Hematopoietic multipotent progenitor cell treated with erythropoietin and hydrocortisone succinate and interleukin-3 and kit ligand, for 8 days (in vitro differentiated cells): ENCODE results near the gene PDE3B.
"Not testable (repeated sequence)": the region's sequence is repeated elsewhere in the genome, so short reads cannot be mapped to it uniquely, and the experiment has no call there.

Experiments
- DNase-seq: peaks from one replicate; pipeline ENCODE4 v3.0.0-alpha.2; 2015

PDE3B gene

DNA sequence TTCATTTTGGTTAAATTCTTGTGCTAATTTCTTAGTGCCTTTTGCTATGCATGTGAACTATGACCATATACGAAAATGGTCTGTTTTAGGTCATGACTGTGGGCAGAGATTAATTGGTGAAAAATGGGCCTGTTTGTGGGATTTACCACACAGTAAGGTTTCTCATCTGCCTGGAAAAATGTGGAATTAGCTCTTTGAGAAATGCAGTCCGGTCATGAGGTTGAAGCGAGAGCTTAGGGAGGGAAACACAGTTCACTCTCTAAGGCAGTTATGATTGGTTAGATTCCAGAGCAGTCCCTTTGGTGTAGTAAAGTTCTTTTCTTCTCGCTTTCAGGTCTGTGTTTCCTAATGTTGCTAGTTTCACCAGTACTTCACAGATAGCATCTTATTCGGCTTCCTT is 1.2 kb upstream of the PDE3B start:
- DNase-seq, result no peak

DNA sequence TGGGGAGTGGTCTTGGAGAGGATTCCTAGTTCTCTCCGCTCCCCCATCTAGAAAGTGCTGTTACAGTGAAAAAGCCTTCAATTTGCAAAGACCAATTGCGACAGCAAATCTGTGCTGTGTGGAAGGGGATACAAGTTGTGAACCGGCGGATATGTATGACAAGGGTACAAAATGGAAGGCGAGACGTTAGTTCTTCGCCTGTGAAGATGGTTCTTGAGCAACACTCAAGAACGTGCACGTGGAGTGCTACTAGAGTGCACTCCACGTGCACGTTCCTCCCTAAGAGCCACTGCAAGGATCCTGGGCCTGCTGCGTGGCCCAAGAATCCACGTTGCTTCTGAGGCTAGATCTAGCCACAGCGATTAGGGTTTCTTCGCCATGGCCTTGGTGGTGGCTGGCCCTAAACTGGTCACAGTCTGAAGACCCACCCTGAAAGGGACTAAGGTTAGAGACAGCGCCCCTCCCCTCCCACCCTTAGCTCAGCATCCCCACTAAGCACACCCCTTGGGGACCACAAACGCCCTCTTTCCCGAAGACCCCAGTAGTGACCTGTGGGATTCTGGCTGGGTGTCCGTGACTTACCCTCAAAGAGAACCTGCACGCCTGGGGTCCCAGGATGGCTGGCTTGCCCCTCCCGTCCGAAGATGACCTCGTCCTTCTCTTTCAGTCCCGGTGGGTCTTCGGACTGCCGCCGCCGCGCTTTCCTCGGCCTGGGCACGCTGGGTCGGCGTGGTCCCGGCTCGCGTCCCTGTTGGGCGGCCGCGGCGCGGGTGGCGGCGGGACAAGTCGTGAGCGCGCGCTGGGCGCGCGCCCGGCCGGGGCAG is 519 bp upstream of the PDE3B start:
- DNase-seq, result no peak

DNA sequence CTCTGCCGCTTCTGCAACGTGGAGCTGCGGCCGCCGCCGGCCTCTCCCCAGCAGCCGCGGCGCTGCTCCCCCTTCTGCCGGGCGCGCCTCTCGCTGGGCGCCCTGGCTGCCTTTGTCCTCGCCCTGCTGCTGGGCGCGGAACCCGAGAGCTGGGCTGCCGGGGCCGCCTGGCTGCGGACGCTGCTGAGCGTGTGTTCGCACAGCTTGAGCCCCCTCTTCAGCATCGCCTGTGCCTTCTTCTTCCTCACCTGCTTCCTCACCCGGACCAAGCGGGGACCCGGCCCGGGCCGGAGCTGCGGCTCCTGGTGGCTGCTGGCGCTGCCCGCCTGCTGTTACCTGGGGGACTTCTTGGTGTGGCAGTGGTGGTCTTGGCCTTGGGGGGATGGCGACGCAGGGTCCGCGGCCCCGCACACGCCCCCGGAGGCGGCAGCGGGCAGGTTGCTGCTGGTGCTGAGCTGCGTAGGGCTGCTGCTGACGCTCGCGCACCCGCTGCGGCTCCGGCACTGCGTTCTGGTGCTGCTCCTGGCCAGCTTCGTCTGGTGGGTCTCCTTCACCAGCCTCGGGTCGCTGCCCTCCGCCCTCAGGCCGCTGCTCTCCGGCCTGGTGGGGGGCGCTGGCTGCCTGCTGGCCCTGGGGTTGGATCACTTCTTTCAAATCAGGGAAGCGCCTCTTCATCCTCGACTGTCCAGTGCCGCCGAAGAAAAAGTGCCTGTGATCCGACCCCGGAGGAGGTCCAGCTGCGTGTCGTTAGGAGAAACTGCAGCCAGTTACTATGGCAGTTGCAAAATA is 816 bp downstream of the PDE3B start:
- DNase-seq, result peak; percentile 33

DNA sequence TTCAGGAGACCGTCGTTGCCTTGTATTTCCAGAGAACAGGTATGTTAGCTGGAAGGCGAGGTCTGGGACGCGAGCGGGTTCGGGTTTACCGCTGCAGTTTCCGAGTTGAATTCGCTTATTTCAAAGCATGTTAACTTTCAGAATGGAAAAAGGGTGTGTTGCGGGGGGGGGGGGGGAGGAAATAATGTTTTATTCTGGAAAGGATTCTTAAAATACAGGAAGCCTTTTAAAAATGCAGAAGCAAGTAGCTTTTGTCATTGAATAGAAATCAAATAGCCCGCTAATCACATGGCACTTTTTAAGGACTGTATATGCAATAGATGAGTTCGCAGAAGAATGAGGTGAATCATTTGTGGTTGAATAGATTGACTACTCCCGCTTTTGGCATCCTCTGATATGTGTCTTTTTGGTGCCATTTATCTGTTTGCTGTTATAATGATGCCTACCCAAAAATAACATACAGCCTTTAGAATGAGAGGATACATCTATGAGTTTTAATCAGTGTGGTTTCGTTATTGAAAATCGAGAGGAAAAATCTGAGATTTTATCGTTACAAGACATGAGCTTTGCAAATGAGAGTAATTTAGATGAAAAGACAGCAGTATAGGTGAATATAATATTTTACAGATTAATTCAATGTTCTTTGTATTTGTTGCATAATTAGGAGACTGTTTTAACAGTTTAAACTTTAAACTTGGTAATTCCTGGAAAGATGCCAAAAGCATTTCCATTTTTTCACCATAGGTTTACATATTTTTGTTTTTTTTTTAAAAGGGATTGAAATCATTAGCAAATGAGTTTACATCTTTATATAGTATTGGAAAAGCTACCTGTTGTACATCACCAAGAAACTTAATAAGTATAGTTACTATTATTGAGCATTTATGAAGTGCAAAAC is 1.7 kb downstream of the PDE3B start:
- DNase-seq, result peak; percentile 70

DNA sequence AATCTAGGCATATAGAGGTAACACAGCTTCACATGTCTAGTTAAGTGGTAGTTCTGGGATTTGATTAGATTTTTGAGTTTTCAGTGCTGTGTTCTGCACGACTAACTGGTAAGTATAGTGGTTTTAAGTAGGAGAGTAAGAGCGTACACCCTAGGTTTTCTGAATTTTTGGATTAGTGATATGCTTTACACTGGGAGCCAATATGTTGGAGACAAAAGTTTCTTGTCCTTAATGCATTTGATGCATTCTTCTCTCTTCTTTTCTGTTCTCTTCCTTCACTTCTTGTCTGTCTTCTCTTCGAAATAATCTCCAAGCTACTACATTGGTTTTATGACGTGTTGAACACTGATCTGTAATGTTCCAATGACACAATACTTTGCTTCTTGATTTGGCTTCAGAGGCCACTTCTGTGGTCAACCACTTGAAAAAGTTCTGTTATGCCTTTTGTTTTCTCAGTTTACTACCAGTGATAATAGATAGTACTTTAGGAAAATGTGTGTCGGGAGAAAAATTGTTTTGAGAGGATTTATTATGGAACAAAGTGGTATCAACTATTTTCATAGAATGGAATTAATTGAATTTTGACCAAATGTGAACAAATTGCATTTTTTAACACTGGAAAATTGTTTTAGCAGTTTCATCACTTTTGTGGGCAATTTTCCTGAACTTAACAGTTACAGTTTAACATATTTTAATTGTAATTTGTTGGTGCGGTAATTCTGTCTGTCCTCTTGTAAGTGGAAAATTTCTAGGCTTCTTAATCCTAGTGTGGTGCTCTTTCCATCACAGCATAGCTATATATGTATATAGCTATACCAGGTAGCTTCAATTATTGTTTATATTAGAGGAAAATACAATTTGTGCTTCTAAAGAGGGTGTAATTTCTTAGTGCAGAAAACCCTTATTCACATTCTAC is 2.6 kb downstream of the PDE3B start:
- DNase-seq, result peak; percentile 19

DNA sequence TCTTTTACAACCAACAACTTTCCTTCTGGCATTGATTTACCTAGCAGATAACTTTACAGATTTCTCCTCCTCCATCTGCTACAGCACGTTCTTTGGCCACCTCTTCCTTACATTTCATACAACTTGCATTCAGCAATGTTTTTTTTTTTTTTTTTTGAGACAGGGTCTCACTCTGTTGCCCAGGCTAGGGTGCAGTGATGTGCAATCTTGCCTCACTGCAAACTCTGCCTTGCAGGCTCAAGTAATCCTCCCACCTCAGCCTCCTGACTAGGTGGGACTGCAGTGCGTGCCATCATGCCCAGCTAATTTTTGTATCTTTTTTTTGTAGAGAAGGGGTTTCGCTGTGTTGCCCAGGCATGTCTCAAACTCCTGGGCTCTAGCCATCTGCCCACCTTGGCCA is 6.5 kb downstream of the PDE3B start:
- DNase-seq, result no peak

DNA sequence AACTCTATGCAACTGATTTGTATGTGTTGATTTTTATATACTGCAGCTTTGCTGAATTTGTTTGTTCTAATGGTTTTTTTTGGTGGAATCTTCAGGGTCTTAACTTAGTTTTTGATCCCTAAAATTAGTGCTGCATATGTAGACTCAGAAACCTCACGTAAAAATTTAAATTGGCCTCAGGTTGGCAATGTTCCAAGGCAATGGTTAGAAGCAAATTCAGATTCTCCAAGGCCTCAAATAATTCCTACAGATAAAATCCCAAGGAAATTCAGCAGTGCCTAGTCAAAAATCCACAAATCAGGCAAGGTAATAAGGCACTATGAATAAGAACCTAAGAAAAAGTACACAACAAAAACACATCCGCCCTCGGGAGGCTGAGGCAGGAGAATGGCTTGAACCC is 9.5 kb downstream of the PDE3B start:
- no peak for DNase-seq

DNA sequence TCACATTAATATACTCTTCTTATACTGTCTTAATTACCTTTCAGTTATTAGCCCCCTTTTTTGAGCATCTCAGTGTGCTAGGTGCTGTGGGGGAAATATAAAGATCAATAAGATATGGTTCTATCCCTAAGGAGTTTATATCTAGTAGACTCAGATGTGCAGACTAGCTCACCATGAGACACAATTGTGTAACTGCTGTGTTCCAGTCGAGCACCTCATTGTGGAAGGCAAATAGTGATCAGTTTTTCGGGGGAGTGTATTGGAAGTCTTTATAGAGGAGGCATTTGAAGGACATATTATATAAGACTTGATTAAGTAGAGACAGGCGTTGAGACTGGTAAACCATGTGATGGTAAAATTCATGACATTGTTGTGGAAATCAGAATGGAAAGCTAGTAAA is 11.8 kb downstream of the PDE3B start:
- DNase-seq, result peak; percentile 18

DNA sequence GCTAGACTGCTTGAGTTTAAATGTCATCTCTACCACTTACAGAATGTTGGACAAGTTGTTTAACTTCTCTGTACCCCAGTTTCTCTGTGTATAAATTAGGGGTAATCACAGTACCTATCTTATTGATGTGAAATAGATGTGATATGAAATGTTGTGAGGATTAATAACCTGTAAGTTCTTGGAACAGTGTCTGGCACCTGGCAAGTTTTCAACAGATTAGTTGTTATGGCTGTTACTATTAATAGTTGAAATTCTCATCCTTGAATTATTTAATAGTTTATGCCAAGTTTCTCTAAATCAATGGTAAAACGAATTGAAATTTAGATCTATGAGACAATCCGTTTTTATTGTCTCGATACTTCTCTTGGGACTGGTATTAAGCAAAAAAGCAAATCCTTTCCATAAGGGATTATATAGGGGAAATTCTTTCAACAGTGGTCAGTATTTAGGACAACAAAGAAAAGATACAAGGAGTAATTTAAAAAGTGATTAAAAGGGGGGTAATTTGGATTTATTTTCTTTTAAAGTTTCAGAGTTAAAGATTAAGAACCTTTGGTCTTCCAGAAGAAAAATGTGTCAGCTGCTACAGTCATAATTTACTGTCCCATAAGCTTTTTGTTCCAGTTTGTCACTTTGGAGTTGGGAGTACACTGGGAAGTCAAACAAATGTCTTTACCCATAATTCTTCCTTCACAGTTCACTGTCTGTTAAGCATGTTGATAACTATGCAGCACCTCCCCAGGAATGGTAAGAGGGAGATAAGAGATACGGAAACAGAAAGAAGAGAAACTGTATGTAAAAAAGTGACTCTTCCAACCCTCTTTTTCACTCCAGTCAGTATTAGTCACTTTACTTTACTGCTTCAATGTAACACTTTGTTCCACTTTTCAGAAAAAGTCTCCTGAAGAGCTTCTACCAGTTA is 13.2 kb downstream of the PDE3B start:
- DNase-seq, result peak; percentile 93

DNA sequence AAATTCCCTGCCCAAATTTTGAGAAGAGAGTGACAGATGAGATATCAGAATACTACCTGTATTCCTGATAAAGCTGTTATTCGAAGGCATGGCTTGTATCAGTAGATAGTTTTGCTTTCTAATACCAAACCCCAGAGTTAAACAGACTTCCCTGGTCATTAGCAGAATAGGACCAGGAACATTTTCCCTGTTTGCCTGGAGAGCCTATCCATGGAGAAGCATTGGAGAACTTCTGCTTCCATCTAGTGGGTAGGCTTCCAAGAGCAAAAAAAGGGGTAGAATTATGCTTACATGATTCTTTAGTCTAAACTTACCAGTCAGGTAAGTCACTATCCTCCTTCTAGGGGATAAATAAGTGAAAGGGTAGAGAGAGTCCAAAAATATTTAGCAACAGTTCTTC is 14.2 kb downstream of the PDE3B start:
- DNase-seq, result peak; percentile 16

DNA sequence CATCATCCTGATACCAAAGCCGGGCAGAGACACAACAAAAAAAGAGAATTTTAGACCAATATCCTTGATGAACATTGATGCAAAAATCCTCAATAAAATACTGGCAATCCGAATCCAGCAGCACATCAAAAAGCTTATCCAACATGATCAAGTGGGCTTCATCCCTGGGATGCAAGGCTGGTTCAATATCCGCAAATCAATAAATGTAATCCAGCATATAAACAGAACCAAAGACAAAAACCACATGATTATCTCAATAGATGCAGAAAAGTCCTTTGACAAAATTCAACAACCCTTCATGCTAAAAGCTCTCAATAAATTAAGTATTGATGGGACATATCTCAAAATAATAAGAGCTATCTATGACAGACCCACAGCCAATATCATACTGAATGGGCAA is 21.3 kb downstream of the PDE3B start:
- DNase-seq, result not testable (repeated sequence)

DNA sequence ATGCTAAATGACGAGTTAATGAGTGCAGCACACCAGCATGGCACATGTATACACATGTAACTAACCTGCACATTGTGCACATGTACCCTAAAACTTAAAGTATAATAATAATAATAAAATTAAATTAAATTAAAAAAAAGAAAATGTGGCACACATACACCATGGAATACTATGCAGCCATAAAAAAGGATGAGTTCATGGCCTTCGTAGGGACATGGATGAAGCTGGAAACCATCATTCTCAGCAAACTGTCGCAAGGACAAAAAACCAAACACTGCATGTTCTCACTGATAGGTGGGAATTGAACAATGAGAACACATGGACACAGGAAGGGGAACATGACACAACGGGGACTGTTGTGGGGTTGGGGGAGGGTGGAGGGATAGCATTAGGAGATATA is 23.7 kb downstream of the PDE3B start:
- DNase-seq, result not testable (repeated sequence)

DNA sequence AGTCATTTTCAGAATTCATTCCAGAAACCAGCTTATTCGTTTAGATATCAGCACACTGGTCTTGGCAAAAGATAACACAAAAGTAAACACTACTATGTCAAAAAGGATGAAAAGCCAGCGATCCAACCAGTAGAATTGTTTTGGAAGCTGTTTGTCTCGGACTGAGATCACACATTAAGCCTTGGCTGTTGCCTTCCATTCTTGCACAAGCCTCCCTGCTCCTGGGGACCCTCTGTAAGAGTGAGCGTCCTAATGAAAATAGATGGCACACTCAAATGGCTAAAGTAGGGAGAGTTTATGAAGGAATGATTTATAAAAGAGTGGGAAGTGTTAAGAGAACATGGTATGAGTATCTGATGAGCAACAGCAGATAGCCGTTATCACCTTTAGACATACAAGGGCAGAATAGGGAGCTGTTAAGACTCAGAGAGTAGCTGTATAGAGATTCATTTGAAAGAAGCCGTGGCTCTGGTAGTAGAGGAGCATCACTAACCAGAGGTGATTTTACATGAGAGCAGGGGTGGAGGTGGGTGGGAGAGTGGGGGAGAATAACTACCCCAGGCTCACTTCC is 25.2 kb downstream of the PDE3B start:
- DNase-seq, result no peak

DNA sequence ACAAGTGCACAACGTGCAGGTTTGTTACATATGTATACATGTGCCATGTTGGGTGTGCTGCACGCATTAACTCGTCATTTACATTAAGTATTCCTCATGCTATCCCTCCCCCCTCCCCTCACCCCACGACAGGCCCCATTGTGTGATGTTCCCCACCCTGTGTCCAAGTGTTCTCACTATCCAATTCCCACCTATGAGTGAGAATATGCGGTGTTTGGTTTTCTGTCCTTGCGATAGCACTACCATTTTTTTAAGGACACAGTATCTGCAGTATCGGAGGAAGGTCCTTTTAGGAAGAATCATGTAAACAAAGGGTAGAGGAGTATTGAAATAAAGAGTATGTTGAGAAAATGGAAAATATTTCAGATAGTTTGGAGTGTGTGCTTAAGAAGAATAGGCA is 25.9 kb downstream of the PDE3B start:
- DNase-seq, result no peak

DNA sequence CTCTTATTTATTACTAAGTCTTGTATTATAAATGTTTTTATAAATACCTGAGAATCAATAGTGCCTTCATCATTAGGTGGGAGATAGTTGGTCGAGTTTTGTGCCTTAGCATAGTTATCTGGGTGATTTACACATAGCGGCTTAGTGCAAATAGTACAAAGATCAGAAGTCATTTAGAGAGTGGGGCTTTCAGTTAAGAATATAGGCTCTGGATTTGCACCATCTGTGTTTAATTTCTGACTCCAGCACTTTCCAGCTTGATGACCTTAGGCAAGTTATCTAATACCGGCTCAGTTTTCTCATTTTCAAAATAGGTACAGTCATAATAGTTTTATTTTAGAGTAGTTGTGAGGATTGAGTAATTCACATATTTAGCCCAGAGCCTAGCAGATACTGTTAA is 26.4 kb downstream of the PDE3B start:
- DNase-seq, result no peak

DNA sequence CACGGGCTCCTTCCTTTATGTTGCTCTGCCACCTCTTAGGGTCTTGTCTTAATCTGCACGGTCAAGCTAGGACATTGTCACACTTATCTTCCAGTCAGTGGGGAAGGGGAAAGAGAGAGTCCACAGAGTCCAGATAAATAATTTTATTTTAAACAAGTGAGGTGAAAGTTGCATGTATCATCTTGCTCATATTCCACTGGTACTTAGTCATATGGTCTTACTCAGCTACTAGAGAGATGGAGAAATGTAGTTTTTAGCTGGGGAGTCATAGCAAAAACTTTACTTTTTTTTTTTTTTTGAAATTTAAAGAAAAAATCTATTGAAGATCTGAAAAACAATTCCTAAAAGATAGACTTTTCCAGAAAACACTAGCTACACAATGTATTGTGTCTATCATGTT is 29.0 kb downstream of the PDE3B start:
- no peak for DNase-seq

DNA sequence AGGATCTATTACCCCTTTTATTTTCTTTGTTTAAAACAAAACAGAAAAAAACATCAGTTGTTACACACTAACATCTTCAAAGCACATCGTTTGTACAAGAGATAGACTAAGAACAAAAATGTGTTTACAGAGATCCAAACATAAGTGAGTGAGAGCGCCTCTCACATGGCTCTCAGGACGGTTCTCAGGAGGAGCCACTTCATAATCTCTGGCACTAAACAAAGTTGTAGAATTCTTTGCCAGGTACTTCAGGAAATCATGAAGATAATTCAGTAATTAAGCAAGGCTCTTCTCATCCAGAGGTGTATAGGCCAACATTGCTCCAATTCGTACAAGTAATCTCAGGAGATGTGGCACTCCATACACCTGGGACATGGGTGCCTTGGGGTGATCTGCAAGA is 29.8 kb downstream of the PDE3B start:
- no peak for DNase-seq

DNA sequence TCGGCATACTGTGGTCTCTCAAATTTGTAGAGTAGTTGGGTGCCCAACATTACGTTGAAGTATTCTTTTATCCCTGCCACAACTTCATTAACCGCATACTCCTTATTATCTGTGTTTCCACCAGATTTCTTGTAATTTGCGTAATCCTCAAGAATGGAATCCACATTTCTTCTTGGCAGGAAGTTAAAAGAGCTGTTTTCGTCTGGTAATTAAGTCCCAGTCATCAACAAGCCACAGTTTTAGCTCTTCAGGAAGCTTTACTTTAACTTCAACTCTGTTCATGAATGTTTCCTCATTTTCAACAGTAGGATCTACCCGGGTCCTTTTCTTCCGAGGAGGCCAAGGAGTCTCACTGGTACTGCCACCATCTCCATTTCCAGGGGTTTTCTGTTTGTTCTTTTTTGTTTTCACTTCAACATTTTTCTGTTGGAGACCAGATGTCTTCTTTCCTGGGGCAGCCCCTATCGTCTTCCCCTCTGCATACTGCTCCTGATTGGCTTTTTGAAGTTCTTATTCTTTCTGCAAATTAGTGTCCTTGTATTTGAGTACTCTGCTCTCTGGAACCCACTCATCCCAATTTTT is 30.3 kb downstream of the PDE3B start:
- DNase-seq, result no peak

DNA sequence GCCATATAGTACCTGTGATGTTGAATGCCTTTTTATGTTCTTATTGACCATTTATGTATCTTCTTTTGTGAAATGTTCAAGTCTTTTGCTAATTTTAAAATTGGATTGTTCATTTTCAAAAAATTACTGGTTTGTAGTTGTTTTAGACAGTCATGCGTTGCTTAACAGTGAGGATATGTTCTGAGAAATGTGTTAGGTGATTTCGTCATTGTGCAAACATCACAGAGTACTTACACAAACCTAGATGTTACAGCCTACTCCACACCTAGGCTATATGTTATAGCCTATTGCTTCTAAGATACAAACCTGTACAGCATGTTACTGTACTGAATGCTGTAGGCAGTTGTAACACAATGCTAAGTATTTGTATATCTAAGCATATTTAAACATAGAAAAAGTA is 32.5 kb downstream of the PDE3B start:
- DNase-seq, result no peak

DNA sequence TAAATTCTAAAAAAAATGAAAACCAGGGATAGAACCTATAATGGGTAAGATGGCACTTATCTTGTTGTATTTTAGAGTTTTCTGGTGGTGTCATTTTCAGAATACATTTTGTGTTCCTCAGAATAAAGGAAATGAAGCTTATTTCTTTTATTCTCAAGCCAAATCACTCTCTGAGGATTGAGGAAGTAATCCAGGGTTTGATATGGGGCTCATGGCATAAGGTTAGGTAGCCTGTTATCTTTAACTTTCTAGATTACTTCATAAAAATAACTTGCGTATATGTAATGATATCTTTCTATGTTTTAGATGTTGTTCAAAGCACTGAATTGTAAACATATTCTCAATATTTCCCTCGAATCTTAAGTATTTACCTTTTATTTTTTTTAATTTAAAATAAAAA is 33.5 kb downstream of the PDE3B start:
- DNase-seq, result no peak
